ENCODE measurements around the gene CFAP410.

DNA sequence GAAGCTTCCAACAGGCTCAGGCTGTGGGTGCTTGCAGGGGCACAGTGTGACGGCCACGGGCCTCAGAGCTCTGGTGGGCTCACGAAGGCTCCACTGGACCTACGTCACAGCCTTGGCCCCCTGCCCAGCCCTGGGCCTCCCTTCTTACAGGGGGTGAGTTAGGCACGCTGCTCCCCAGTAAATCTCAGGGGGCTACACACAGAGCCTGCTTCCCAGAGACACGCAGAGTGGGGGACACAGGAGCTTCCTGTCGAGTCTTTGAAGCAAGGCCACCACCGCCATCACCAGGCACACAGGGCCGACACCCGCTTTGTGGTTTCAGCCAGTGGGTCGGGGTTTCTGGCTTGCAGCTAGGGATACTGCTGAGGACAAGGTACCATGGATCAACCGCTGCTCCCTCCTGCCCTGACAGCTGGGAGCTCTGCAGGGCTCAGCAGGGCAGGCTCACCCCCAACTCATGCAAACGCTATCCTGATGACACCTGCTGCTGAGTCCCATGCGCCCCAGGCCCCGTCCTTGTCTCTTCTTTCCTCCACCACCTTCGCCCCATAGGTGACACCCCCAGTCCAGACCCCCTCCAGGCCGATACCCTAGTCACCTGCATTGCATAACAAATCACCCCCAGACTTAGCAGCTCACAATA lies 5.5 kb upstream of the CFAP410 start:
- TF ChIP-seq, protein P1, sequence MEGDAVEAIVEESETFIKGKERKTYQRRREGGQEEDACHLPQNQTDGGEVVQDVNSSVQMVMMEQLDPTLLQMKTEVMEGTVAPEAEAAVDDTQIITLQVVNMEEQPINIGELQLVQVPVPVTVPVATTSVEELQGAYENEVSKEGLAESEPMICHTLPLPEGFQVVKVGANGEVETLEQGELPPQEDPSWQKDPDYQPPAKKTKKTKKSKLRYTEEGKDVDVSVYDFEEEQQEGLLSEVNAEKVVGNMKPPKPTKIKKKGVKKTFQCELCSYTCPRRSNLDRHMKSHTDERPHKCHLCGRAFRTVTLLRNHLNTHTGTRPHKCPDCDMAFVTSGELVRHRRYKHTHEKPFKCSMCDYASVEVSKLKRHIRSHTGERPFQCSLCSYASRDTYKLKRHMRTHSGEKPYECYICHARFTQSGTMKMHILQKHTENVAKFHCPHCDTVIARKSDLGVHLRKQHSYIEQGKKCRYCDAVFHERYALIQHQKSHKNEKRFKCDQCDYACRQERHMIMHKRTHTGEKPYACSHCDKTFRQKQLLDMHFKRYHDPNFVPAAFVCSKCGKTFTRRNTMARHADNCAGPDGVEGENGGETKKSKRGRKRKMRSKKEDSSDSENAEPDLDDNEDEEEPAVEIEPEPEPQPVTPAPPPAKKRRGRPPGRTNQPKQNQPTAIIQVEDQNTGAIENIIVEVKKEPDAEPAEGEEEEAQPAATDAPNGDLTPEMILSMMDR (IDR thresholded peaks at IDR 0.05) = no peak
- no peak for TF ChIP-seq POLR2A (IDR thresholded peaks at IDR 0.05)

All from Peyer's patch (tissue), 4 donors.